Measurements from ENCODE around the gene TEC. TPM values are rescaled to one million over a fixed set of nuclear protein-coding genes. Genes with fewer than 3 reads are reported as not detected.
A peak's percentile ranks its signal among the peaks of the same experiment; 100 is the strongest.

TEC gene
- total and polyA plus RNA-seq, 9 of the 15 experiments (the other 6 are each of a cell fraction or from before 2014, with no cell fraction given): 5.3 to 14.7 (median 8.8) TPM

DNA sequence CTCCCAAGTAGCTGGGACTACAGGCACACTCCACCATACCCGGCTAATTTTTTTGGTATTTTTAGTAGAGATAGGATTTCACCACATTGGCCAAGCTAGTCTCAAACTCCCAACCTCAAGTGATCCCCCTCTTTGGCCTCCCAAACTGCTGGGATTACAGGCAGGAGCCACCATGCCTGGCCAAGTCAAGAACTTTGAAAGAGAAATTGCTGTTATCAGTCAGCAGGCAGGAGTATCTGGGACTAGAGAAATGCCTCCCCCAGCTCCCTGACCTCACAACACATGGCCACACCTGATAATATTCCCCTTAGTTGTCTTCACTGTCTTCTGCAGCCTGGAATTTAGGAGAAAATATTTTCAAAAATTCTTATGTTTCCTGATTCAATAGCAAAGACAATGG, 143.0 kb downstream of the TEC start (continued):
- TF ChIP-seq GABPB2 (CRISPR knock-in tag; conservative IDR thresholded peaks at IDR 0.05) (no peak), BCL6 (CRISPR knock-in tag; IDR thresholded peaks at IDR 0.05) (no peak), CREB1 (IDR thresholded peaks at IDR 0.05) (peak; percentile 23; the same call in 1 of the 2 replicates), CREB1 (CRISPR knock-in tag; IDR thresholded peaks at IDR 0.05) (no peak), ARID2 (IDR thresholded peaks at IDR 0.05) (no peak), TRIM28 (IDR thresholded peaks at IDR 0.05) (peak; percentile 80), HDAC3 (IDR thresholded peaks at IDR 0.05; ENCODE audit: borderline replicate concordance, partially characterized antibody) (peak; percentile 40), ZNF79 (CRISPR knock-in tag; IDR thresholded peaks at IDR 0.05; ENCODE audit: low read depth) (no peak), ZNF75A (CRISPR knock-in tag; IDR thresholded peaks at IDR 0.05) (no peak), NCOA1 (IDR thresholded peaks at IDR 0.05; ENCODE audit: low read depth) (0 out of 2 replicates have a peak, but pooled peaks have one; percentile 39), SMARCA4 (IDR thresholded peaks at IDR 0.05) (peak; percentile 96), PPARD (CRISPR knock-in tag; IDR thresholded peaks at IDR 0.05) (no peak), C11orf30 (IDR thresholded peaks at IDR 0.05; ENCODE audit: low read depth) (no peak), SIN3A (IDR thresholded peaks at IDR 0.05; ENCODE audit: borderline replicate concordance in 2 of 2, control insufficient read depth in 1 of 2, low read depth in 2 of 2, low read length in 2 of 2) (no peak), RUNX1 (IDR thresholded peaks at IDR 0.05; ENCODE audit: low read depth) (no peak), ZBTB7A (IDR thresholded peaks at IDR 0.05; ENCODE audit: borderline replicate concordance, control insufficient read depth, low read depth, low read length) (no peak), PHB2 (IDR thresholded peaks at IDR 0.05; ENCODE audit: low read depth) (peak; percentile 71), HDAC2 (IDR thresholded peaks at IDR 0.05) (no peak; the same call in 1 of the 2 replicates), HSF4 (CRISPR knock-in tag; IDR thresholded peaks at IDR 0.05; ENCODE audit: borderline replicate concordance) (no peak), PHF8 (IDR thresholded peaks at IDR 0.05; ENCODE audit: borderline replicate concordance, low read length) (no peak), ZNF133 (CRISPR knock-in tag; IDR thresholded peaks at IDR 0.05) (no peak), ZNF696 (CRISPR knock-in tag; conservative IDR thresholded peaks at IDR 0.05) (no peak), SMARCC2 (IDR thresholded peaks at IDR 0.05; ENCODE audit: low read depth) (peak; percentile 88), MECOM (CRISPR knock-in tag; IDR thresholded peaks at IDR 0.05) (no peak), ZNF274 (IDR thresholded peaks at IDR 0.05; ENCODE audit: borderline replicate concordance, low read depth, low read length) (no peak), ZBTB49 (CRISPR knock-in tag; IDR thresholded peaks at IDR 0.05; ENCODE audit: borderline replicate concordance) (no peak)
- TF ChIP-seq, protein P1, sequence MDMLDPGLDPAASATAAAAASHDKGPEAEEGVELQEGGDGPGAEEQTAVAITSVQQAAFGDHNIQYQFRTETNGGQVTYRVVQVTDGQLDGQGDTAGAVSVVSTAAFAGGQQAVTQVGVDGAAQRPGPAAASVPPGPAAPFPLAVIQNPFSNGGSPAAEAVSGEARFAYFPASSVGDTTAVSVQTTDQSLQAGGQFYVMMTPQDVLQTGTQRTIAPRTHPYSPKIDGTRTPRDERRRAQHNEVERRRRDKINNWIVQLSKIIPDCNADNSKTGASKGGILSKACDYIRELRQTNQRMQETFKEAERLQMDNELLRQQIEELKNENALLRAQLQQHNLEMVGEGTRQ (CRISPR knock-in tag; IDR thresholded peaks at IDR 0.05): no peak
- TF ChIP-seq, protein P2, sequence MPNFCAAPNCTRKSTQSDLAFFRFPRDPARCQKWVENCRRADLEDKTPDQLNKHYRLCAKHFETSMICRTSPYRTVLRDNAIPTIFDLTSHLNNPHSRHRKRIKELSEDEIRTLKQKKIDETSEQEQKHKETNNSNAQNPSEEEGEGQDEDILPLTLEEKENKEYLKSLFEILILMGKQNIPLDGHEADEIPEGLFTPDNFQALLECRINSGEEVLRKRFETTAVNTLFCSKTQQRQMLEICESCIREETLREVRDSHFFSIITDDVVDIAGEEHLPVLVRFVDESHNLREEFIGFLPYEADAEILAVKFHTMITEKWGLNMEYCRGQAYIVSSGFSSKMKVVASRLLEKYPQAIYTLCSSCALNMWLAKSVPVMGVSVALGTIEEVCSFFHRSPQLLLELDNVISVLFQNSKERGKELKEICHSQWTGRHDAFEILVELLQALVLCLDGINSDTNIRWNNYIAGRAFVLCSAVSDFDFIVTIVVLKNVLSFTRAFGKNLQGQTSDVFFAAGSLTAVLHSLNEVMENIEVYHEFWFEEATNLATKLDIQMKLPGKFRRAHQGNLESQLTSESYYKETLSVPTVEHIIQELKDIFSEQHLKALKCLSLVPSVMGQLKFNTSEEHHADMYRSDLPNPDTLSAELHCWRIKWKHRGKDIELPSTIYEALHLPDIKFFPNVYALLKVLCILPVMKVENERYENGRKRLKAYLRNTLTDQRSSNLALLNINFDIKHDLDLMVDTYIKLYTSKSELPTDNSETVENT (CRISPR knock-in tag; IDR thresholded peaks at IDR 0.05): no peak

Data from K562 (cell line).